KG1 (cell line): Measurements from ENCODE around the gene IL22RA2.
"Not testable (repeated sequence)": the region's sequence is repeated elsewhere in the genome, so short reads cannot be mapped to it uniquely, and the experiment has no call there.

Experiments
- DNase-seq: peaks from one replicate; lab custom pipeline; 2025; lab: John Stamatoyannopoulos, UW

Gene IL22RA2

GRCh38 chr6:137126875-137127485 lies 46.5 kb downstream of the IL22RA2 start:
- DNase-seq, result no peak

- no peak for DNase-seq
Observed at GRCh38 chr6:137123078-137123477, 50.4 kb downstream of the IL22RA2 start.

- no peak for DNase-seq
Observed at GRCh38 chr6:137122612-137123011, 50.8 kb downstream of the IL22RA2 start.

- no peak for DNase-seq
Observed at GRCh38 chr6:137121401-137121997, 51.9 kb downstream of the IL22RA2 start.

GRCh38 chr6:137120748-137121147 lies 52.7 kb downstream of the IL22RA2 start:
- DNase-seq, result no peak

- DNase-seq, result no peak
Observed at GRCh38 chr6:137119196-137120104, 54.0 kb downstream of the IL22RA2 start.

GRCh38 chr6:137117581-137117980 lies 55.9 kb downstream of the IL22RA2 start:
- DNase-seq, result no peak

GRCh38 chr6:137116807-137117206 lies 56.6 kb downstream of the IL22RA2 start:
- no peak for DNase-seq

GRCh38 chr6:137115658-137116057 lies 57.8 kb downstream of the IL22RA2 start:
- DNase-seq, result no peak

GRCh38 chr6:137112067-137112355 lies 61.4 kb downstream of the IL22RA2 start:
- DNase-seq, result no peak

GRCh38 chr6:137111296-137112066 lies 62.0 kb downstream of the IL22RA2 start:
- DNase-seq, result no peak

GRCh38 chr6:137107767-137108105 lies 65.7 kb downstream of the IL22RA2 start:
- DNase-seq, result no peak

- not testable (repeated sequence) for DNase-seq
Observed at GRCh38 chr6:137107047-137107766, 66.2 kb downstream of the IL22RA2 start.

- no peak for DNase-seq
Observed at GRCh38 chr6:137106183-137106582, 67.3 kb downstream of the IL22RA2 start.

- no peak for DNase-seq
Observed at GRCh38 chr6:137105375-137105774, 68.1 kb downstream of the IL22RA2 start.

GRCh38 chr6:137104926-137105325 lies 68.5 kb downstream of the IL22RA2 start:
- DNase-seq, result no peak

GRCh38 chr6:137102851-137103492 lies 70.5 kb downstream of the IL22RA2 start:
- DNase-seq, result no peak

- DNase-seq, result no peak
Observed at GRCh38 chr6:137102050-137102848, 71.2 kb downstream of the IL22RA2 start.

- DNase-seq, result no peak
Observed at GRCh38 chr6:137099689-137100403, 73.6 kb downstream of the IL22RA2 start.

GRCh38 chr6:137097526-137097925 lies 75.9 kb downstream of the IL22RA2 start:
- DNase-seq, result no peak
